GM18951 (cell line): ENCODE data around the gene ATG7.
"Not testable (repeated sequence)": the region's sequence is repeated elsewhere in the genome, so short reads cannot be mapped to it uniquely, and the experiment has no call there.

Experiments
- POLR2A ChIP-seq: IDR thresholded peaks from 4 replicates; pipeline ENCODE4 v1.6.1; 2011; ENCODE audit warnings: mild to moderate bottlenecking; ENCODE audit not compliant: insufficient read length, insufficient read depth; ENCODE audit errors: extremely low read depth
- in situ Hi-C: fragments of 300-500 bp; cut with MboI; formaldehyde crosslinking; loops from one replicate; pipeline ENCODE4 v1.12.0; 2022; ENCODE audit warnings: low sequenced_read_pairs, mixed read lengths, inconsistent platforms; ENCODE audit not compliant: unreplicated experiment

Gene ATG7

DNA sequence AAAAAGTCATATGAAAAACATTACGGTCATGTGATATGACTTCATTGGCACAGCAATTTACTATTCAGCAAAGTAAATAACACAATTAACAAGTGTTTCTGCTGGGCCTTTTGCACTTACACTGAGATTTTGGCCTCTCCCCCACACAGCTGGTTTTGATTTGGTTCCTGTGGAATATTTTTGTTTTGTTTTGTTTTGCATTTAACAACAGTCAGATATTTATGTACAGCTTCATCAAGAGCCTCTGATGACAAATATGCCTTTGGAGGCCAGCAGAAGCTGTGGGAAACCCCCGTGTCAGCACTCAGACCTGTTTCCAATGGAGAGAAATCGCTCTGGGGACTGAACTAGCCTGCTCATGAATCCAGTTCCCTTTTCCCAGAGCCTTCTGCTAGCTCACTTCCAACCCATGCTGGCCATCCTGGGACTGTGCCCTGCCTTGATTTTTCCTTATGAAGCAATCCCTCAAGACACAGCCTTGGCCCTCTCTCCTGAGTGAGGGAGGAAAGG, 161.9 kb downstream of the ATG7 start:
- TF ChIP-seq POLR2A = no peak
- in situ Hi-C loops = no loop called here

DNA sequence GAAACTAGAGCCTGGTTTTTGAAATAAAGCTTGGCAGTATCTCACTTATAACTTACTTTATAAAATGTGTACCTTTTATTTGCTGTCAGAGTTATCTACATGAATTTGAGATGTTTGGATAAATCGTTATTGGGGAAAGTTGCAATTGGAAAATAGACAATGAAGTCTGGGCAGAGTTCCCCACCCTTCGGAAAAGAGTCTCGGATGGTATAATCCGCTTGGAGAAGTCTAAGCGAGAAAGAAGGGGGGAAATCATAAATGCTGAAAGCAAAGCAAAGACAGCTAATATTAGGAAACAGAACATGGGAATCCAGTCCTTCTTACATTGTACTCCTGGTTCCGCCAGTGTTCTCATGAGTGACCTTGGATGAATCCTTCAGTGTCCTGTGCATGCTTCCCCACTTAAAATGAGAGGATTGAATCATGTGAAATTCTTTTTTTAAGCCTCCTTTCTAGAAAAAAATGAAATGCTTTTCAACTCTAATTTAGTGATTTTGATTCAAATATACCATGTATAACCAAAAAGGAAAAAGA, 162.4 kb downstream of the ATG7 start:
- in situ Hi-C loops = no loop called here
- TF ChIP-seq POLR2A = no peak

DNA sequence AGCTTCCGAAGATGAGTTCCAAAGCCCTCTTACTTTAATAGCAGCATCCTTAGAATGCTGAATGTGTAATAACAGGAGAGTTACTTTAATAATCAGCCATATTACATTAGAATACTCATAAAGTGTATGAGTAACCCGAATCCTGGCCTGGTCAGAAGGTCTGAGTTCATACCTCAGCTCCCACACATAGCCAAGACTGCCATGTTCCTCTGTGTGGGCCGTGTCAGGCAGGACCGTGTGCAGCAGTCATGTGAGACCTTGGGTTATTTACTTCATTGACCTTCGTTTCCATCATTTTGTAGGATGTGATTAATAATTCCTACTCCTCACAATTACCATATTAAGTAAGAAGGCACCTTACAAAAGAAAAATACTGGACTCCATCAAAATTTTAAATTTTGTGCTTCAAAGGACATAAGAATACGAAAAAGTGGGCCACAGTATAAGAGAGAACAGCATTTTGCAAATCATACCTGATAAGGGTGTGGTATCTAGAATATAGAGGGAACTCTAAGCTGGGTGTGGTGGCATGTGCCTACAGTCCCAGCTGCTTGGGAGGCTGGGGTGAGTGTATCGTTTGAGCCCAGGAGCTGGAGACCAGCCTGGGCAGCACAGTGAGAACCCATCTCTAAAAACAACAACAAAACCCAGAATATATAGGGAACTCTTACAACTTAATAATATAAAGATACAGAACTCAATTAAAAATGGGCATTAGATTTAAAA, 163.4 kb downstream of the ATG7 start:
- in situ Hi-C loops = no loop called here
- TF ChIP-seq POLR2A = no peak

DNA sequence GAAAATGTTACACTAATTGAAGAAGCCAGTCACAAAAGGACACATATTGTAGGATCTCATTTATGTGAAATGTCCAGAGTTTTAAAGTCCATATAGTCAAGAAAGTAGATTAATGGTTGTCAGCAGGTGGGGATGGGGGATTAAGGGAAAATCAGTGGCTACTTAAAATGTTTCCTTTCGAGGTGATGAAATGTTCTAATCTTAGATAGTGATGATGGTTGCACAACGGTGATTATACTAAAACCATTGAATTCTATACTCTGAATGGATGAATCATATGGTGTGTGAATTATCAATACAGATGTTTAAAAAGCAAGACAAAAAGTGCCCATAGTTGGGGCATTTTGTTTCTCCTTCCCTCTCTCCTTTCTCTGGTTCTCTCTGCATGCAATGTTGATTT, 164.6 kb downstream of the ATG7 start:
- in situ Hi-C loops = no loop called here
- TF ChIP-seq POLR2A = no peak

DNA sequence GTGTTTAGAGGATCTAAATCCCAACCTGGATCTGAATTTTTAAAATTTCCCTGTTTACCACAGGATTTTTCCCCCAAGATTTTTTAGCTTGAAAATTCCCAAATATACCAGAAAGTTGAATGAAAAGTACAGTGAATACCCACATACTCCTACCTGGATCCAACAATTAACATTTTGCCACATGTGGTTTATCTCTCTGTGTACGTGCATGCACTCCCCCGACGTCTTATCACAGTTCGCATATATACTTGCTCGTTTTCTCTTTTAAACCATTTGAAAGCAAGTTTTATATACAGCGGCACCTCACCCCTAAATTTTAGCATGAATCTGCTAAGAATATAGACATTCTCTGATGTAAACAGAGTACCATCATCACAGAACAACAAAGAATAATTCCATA, 165.3 kb downstream of the ATG7 start:
- in situ Hi-C loops = no loop called here
- no peak for TF ChIP-seq POLR2A

DNA sequence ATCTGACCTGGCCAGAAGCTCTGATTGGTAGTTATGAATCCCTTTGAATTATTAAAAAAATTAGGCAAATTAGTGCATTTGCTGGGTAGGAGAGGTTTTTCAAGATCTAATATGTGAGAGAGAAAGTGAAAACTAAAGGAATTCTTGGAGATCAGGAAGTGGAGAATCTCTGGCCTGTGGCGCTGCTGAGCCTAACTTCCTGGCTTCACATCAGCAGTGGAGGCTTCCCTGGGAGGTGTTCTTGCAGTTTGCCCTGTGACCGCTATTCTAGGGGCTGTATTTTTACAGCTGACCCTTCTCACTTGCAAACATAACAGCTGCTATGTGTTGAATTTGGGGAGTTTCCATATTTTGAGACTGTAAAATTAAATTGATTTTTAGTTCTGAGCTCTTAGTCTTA, 166.4 kb downstream of the ATG7 start:
- in situ Hi-C loops = no loop called here
- no peak for TF ChIP-seq POLR2A

DNA sequence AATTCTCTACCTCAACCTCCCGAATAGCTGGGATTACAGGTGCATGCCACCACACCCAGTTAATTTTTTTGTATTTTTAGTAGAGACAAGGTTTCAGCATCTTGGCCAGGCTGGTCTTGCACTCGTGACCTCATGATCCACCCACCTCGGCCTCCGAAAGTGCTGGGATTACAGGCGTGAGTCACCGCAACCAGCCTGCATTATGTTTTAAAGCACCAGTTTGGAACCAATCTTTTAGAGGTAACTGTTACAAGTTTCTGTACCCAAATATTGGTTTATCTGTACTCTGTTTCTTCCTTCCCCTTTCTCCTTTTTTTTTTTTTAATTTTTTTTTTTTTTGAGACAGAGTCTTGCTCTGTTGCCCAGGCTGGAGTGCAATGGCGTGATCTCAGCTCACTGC, 169.1 kb downstream of the ATG7 start:
- in situ Hi-C loops = not testable (repeated sequence)

DNA sequence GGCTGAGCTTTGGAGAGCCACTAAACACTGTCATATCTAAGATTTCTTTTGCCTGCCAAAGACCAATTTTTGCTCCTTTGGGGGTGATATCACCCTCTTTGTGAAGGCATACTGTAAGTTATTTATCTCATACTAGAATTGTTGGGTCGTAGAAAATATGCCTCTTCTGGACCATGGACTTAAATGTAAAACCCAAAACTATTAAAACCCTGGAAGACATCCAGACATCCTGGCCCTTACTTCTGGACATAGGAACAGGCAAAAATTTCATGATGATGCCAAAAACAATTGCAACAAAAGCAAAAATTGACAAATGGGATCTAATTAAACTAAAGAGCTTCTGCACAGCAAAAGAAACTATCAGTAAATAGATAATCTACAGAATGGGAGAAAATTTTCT, 172.2 kb downstream of the ATG7 start:
- no peak for TF ChIP-seq POLR2A
- in situ Hi-C loops = no loop called here

DNA sequence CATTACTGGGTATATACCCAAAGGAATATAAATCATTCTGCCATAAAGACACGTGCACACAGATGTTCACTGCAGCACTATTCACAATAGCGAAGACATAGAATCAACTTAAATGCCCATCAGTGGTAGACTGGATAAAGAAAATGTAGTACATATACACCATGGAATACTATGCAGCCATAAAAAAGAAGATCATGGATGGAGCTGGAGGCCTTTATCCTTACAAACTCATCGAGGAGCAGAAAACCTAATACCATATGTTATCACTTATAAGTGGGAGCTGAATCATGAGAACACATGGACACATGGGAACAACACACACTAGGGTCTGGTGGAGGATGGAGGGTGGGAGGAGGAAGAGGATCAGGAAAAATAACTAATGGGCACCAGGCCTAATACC, 173.0 kb downstream of the ATG7 start:
- in situ Hi-C loops = not testable (repeated sequence)

DNA sequence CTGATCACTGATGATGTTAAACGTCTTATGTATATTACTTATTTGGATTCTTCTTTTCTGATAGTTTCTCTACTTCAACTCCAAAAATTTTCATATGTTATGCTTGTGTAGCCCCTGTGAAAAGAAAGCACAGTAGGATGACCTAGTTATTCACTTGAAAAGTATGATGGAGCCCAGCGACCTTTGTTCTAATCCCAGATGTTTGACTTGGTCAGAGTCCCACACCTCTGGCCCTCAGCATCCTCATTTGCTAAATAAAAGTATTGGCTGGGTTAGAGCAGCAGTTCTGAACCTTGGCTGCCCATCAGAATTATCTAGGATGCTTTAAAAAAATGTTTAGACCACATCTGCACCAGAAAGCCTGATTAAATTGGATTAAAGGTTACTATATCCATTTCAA, 173.7 kb downstream of the ATG7 start:
- in situ Hi-C loops = no loop called here
- no peak for TF ChIP-seq POLR2A

DNA sequence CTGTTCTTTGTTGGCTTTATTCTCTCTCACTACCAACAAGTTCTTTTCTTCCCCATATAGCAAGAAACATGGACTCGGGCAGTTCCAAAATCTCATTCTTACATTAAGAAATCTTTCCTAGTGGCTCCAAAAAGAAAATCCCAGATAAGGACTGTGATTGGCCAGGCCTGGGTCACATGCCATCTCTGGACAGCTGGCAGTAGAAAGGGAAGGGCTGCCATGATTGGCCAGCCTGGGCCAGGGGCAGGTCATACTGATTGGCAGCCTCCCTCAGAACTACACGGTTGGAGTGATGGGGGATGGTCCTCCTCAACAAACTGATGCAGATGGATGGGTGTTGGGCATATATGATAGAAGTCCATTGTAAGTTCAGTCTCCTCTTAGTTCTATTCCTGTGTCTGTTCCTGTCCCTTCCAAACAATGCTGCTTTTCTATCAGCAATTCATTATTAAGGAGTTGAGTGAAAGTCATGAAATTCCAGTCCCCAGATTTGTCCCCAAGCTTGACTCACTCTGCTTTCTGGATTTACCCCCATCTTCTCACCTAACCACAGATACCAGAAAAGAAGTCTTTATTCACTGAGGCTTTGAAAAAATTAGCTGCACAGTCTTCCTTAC, 175.5 kb downstream of the ATG7 start:
- no peak for TF ChIP-seq POLR2A
- in situ Hi-C loops = no loop called here

DNA sequence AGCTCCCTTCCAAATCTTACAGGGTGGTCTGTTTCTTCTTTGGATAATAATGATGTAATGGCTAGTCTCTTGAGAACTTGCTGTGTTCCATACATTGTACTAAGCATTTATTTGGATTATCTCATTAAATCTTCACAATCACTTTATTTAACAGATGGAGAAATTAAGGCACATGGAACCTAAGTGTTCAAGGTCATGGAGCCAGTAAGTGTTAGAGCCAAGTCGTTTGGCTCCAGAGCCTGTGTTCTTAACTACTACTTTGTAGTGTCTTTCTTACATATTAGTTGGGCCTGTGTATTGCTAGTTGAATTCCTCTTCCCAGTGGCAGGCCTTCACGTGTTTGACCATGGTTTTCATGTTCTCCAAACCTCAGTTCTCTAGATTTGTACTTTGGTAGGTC, 177.8 kb downstream of the ATG7 start:
- in situ Hi-C loops = no loop called here
- TF ChIP-seq POLR2A = no peak

DNA sequence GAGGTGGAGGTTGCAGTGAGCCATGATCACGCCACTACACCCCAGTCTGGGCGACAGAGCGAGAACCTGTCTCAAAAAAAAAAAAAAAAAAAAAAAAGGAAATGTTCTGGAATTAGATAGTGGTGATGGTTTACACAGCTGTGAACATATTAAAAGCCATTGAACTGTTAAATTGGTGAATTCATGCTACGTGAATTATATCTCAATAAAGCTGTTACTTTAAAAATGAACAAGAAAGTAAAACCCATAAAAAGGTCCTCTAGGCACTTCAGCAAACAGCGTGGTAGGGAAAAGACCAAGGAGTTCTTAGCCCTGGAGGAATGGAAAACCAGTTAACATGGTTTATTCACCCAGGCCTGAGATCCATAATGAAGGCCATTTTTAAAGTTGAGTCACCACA, 180.1 kb downstream of the ATG7 start:
- TF ChIP-seq POLR2A = no peak
- in situ Hi-C loops = no loop called here
